GM12875 (cell line): ENCODE measurements around the gene SERPINE1.
"Not testable (repeated sequence)": the region's sequence is repeated elsewhere in the genome, so short reads cannot be mapped to it uniquely, and the experiment has no call there.

ENCODE experiments used
- H3K4me3 ChIP-seq: one replicate; pipeline ENCODE4 v1.5.1; 2011; ENCODE audit warnings: low read depth, low read length, control low read depth
- TF ChIP-seq, protein P1 (sequence below): IDR thresholded peaks from 2 replicates; pipeline ENCODE4 v1.5.1; 2011; ENCODE audit warnings: low read depth, mild to moderate bottlenecking, control low read depth, inconsistent platforms, low read length, moderate library complexity, borderline replicate concordance; ENCODE audit not compliant: insufficient read depth

Gene SERPINE1

DNA sequence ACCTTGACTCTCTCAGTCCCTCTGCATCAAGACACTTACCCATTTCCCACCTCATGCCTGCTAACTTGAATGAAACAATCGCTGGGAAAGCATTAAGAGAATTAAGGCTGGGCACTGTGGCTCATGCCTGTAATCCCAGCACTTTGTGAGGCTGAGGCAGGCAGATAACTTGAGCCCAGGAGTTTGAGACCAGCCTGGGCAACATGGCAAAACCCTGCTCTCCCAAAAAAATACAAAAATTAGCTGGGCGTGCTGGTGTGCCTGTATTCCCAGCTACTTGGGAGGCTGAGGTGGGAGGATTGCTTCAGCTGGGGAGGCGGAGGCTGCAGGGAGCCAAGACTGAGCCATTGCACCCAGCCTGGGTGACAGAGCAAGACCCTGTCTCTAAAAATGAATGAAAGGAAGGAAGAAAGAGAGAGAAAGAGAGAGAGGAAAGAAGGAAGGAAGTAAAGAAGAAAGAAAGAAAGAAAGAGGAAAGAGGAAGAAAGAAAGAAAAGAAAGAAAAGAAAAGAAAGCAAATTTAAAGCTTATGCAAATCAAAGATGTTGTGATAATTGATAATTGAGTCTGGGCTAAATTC is 646 bp downstream of the SERPINE1 start:
- no peak overlapping the region for H3K4me3 ChIP-seq

DNA sequence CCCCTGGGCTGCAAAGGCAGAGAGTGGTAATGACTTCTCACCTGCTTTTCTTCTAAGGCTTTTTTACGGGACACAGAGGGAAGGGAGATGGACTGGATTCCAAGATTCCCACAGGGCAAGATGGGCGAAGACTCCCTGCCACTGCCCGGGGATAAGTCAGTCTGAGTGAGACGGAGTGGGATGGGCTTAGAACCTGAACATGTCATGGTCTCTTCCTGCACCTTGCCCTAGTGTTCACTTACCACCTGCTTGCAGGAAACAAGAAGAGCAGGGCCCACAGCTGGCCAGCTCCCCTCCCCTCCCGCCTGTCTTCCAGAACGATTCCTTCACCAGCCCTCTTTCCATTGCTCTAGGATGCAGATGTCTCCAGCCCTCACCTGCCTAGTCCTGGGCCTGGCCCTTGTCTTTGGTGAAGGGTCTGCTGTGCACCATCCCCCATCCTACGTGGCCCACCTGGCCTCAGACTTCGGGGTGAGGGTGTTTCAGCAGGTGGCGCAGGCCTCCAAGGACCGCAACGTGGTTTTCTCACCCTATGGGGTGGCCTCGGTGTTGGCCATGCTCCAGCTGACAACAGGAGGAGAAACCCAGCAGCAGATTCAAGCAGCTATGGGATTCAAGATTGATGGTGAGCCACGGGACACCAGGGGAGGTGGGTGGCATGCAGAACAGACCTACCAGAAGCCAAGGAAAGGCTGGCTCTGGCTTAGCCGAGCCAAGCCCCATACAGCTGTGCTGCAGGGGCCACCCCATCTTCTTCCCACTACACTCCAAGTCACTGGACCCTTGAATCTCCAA is 1.3 kb downstream of the SERPINE1 start:
- H3K4me3 ChIP-seq, result no peak overlapping the region
- TF ChIP-seq, protein P1, sequence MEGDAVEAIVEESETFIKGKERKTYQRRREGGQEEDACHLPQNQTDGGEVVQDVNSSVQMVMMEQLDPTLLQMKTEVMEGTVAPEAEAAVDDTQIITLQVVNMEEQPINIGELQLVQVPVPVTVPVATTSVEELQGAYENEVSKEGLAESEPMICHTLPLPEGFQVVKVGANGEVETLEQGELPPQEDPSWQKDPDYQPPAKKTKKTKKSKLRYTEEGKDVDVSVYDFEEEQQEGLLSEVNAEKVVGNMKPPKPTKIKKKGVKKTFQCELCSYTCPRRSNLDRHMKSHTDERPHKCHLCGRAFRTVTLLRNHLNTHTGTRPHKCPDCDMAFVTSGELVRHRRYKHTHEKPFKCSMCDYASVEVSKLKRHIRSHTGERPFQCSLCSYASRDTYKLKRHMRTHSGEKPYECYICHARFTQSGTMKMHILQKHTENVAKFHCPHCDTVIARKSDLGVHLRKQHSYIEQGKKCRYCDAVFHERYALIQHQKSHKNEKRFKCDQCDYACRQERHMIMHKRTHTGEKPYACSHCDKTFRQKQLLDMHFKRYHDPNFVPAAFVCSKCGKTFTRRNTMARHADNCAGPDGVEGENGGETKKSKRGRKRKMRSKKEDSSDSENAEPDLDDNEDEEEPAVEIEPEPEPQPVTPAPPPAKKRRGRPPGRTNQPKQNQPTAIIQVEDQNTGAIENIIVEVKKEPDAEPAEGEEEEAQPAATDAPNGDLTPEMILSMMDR, result no peak

More for the DNA sequence above, 646 bp downstream of the SERPINE1 start:
- TF ChIP-seq, protein P1, result no peak

DNA sequence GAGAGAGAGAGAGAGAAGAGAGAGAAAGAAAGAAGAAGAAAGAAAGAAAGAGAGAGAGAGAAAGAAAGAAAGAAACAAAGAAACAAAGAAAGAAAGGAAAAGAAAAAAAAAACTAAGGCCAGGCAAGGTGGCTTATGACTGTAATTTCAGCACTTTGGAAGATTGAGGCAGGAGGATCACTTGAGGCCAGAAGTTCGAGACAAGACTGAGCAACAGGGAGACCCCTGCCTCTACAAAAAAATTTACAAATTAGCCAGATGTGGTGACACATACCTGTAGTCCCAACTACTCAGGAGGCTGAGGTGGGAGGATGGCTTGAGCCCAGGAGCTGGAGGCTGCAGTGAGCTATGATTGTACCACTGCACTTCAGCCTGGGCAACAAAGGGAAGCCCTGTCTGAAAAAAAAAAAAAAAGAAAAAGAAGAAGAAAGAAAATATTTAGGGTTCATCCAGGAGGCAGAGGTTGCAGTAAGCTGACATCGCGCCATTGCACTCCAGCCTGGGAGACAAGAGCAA is 2.8 kb downstream of the SERPINE1 start:
- no peak overlapping the region for H3K4me3 ChIP-seq
- TF ChIP-seq, protein P1, result no peak

DNA sequence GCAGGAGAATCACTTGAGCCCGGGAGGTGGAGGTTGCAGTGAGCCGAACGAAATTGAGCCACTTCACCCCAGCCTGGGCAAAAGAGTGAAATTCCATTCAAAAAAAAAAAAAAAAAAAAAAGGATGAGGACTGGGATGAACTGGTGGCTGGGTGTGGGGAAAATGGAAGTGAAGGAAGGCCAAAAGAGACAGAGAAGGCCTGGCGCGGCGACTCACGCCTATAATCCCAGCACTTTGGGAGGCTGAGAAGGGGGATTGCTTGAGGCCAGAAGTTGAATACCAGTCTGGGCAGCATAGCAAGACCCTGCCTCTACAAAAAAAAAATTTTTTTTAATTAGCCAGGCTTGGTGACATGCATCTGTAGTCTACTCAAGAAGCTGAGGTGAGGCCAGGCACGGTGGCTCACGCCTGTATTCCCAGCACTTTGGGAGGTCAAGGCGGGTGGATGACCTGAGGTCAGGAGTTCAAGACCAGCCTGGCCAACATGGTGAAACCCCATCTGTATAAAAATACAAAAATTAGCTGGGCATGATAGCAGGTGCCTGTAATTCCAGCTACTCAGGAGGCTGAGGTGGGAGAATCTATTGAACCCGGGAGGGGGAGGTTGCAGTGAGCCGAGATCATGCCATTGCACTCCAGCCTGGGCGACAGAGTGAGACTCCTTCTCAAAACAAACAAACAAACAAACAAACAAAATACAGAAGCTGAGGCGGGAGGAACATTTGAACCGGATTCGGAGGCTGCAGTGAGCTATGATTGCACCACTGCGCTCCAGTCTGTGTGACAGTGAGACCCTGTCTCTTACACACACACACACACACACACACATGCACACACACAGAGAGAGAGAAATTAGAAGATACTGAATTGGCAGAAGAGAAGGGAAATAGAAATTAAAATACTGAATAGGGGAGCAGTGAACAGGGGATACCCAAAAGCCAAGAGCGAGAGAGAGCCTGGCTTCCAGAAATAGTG is 6.0 kb downstream of the SERPINE1 start:
- not testable (repeated sequence) for H3K4me3 ChIP-seq

DNA sequence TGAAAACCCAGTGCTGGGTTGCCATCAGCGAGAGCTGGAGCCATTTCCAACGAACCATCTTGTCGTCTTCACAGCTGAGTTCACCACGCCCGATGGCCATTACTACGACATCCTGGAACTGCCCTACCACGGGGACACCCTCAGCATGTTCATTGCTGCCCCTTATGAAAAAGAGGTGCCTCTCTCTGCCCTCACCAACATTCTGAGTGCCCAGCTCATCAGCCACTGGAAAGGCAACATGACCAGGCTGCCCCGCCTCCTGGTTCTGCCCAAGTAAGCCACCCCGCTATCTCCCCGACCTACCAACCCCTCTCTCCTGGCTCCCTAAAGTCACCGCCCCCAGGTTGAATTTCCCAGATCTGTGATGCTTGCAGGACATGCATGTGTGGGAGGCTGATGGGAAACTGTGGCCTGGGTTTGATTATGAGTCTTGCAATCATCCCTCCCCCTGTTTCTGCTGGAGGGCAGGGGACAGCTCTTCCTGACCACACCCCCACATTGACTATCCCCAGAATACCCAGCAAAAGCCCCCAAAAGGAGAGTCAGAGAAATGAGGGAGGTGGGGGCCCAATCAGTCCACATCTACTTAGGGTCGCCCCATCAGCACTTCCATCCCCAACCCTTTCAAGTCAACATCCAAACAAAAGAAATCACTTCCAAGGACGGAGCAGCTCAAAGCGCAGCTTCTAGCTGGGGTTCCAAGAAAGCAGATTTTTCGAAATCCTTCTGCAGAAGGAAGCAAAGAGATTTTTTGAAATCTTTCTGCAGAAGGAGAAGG is 6.9 kb downstream of the SERPINE1 start:
- TF ChIP-seq, protein P1, result no peak
- no peak overlapping the region for H3K4me3 ChIP-seq

DNA sequence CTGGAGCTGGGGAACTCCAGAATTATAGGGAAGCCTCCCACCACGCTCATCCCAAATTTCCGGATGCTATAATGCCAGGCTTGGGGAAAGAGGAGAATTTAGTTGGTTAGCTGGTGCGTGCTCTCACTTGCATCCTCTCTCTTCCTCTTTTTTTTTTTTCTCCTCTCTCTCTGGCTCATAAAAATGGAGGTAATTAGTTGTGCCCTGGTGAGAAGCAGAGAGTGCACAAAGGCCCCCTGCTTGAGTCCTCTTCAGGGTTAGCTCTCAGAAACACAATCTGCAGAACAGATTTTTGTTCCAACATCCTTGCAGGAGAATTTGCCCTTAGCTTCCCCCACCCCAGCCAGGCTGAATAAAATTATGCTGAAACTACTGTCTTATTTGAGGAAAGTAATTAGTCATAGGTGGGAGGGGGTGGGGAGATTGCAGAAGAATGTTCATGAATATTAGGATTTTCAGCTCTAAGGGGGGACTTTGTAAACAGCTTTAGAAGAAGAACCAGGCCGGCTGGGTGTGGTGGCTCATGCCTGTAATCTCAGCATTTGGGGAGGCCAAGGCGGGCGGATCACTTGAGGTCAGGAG is 7.6 kb downstream of the SERPINE1 start:
- H3K4me3 ChIP-seq, result no peak overlapping the region
- TF ChIP-seq, protein P1, result no peak
